IPS-20b (cell line): ENCODE measurements around the gene SLC6A19.

Source experiments
- H3K27ac ChIP-seq: one replicate; pipeline ENCODE4 v1.5.1; 2013; ENCODE audit warnings: low read length
- H3K27me3 ChIP-seq: 2 replicates; pipeline ENCODE4 v1.6.1; 2013; ENCODE audit warnings: mild to moderate bottlenecking, low read length, inconsistent platforms; ENCODE audit not compliant: insufficient read depth
- H3K36me3 ChIP-seq: 2 replicates; pipeline ENCODE4 v1.6.1; 2013; ENCODE audit warnings: low read depth, mild to moderate bottlenecking, inconsistent platforms, low read length, moderate library complexity; ENCODE audit not compliant: insufficient read depth
- H3K4me1 ChIP-seq: 2 replicates; pipeline ENCODE4 v1.6.1; 2013; ENCODE audit warnings: mild to moderate bottlenecking, control low read depth, inconsistent platforms, low read length, moderate library complexity; ENCODE audit not compliant: insufficient read depth
- H3K4me3 ChIP-seq: 2 replicates; pipeline ENCODE4 v1.5.1; 2013; ENCODE audit warnings: mild to moderate bottlenecking, low read length, inconsistent platforms
- H3K9ac ChIP-seq: 2 replicates; pipeline ENCODE4 v1.6.1; 2013; ENCODE audit warnings: low read depth, mild to moderate bottlenecking, inconsistent platforms, low read length, moderate library complexity
- H3K9me3 ChIP-seq: 2 replicates; pipeline ENCODE4 v1.6.1; 2013; ENCODE audit warnings: mild to moderate bottlenecking, low read depth, low read length, inconsistent platforms; ENCODE audit not compliant: insufficient read depth

SLC6A19 gene

GRCh38 chr5:1183424-1184162 is 17.8 kb upstream of the SLC6A19 start:
- Histone ChIP-seq H3K27ac (no peak overlapping the region), H3K9ac (no peak overlapping the region), H3K4me1 (no peaks in the 10 kb centered on the region), H3K27me3 (no peaks in the 10 kb centered on the region), H3K36me3 (no peaks in the 10 kb centered on the region), H3K4me3 (no peak overlapping the region), H3K9me3 (no peaks in the 10 kb centered on the region)

GRCh38 chr5:1184163-1184470 is 17.3 kb upstream of the SLC6A19 start:
- Histone ChIP-seq H3K9ac (no peak overlapping the region), H3K9me3 (no peaks in the 10 kb centered on the region), H3K4me3 (no peak overlapping the region), H3K27me3 (no peaks in the 10 kb centered on the region), H3K4me1 (no peaks in the 10 kb centered on the region), H3K27ac (no peak overlapping the region), H3K36me3 (no peaks in the 10 kb centered on the region)

DNA sequence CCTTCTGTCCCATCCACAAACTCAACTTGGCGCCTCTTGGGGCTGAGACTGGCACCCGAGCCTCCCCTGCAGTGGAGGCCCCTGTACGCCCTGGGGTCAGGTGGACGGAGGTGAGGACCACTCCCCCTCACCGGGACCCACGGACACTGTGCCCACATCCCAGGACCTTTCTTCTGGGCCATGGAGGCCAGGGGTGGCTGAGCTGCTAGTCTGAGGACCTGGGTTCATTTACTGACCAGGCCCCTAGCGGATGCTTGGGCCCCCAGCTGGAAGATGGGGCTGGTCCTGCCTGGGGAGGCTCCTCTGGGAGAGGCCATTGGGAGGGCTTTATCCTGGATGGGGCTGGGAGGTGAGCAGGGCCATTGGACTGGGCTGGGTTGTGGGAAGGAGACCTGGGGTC is 16.9 kb upstream of the SLC6A19 start:
- Histone ChIP-seq H3K4me1 (no peaks in the 10 kb centered on the region), H3K4me3 (no peak overlapping the region), H3K27me3 (no peaks in the 10 kb centered on the region), H3K9me3 (no peaks in the 10 kb centered on the region), H3K27ac (no peak overlapping the region), H3K36me3 (no peaks in the 10 kb centered on the region), H3K9ac (no peak overlapping the region)

DNA sequence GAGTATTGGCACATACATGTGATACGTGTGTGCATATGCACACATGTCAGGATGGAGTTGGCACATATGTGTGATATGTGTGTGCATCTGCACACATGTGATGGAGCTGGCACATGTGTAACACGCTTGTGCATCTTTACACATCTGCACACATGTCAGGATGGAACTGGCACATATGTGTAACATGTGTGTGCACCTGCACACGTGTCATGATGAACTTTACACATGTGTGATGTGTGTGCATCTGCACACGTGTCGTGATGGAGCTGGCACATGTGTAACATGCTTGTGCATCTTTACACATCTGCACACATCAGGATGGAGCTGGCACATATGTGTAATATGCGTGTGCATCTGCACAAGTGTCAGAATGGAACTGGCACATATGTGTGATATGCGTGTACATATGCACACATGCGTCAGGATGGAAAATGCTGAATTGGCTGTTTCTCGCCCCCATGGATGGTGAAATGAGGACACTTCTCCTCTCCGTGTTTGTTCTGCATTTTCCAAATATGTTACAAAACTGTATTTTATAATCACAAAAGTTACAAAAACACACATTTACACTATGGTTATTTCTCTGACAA is 16.3 kb upstream of the SLC6A19 start:
- Histone ChIP-seq H3K9me3 (no peaks in the 10 kb centered on the region), H3K4me3 (no peak overlapping the region), H3K27ac (no peak overlapping the region), H3K4me1 (no peaks in the 10 kb centered on the region), H3K27me3 (no peaks in the 10 kb centered on the region), H3K36me3 (no peaks in the 10 kb centered on the region), H3K9ac (no peak overlapping the region)

- Histone ChIP-seq H3K9me3 (no peaks in the 10 kb centered on the region), H3K27me3 (no peaks in the 10 kb centered on the region), H3K27ac (no peak overlapping the region), H3K9ac (no peak overlapping the region), H3K4me1 (no peaks in the 10 kb centered on the region), H3K36me3 (no peaks in the 10 kb centered on the region), H3K4me3 (no peak overlapping the region)
Measured at GRCh38 chr5:1185629-1186350, 15.6 kb upstream of the SLC6A19 start.

GRCh38 chr5:1186351-1187233 is 14.8 kb upstream of the SLC6A19 start:
- Histone ChIP-seq H3K27ac (no peak overlapping the region), H3K9ac (no peak overlapping the region), H3K36me3 (no peaks in the 10 kb centered on the region), H3K27me3 (no peaks in the 10 kb centered on the region), H3K9me3 (no peaks in the 10 kb centered on the region), H3K4me3 (no peak overlapping the region), H3K4me1 (no peaks in the 10 kb centered on the region)

DNA sequence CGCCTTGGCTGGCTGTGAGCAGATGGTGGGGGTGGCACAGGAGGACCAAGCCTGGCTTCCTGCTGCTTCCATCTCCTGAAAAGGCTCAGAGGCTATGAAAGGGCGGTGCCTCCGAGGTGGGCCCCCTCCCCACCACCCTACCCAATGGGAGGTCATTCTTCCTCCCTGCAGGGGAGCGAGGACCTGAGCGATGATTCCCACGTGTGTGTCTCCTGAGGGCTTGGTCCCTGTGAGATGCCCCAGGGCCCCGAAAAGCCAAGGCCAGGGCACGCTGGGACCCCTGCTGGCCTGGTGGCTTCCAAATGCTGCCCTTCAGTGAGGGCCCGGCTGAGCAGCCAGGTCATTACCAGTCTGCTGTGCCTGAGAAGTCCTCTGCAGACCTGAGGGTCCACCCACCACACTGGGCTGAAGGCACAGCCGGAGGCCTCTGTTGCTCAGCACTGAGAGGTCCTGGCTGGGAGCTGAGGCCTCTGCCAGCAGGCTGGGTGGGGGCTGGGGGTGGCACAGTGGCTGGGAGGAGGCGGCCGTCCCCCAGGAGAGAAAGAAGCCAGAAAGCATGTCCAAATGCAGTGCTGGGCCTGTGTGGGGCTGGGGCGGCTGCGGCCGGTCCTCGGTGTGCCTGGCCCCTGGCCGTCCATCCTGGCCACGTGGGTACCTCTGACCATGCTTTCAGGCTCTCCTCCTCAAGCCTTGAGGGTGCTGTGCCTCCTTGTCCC is 14.0 kb upstream of the SLC6A19 start:
- Histone ChIP-seq H3K27me3 (peaks cover 5% of the 10 kb centered on the region; the same call in 1 of the 2 replicates), H3K4me3 (no peak overlapping the region), H3K9me3 (no peaks in the 10 kb centered on the region), H3K9ac (no peak overlapping the region), H3K36me3 (no peaks in the 10 kb centered on the region), H3K4me1 (no peaks in the 10 kb centered on the region), H3K27ac (no peak overlapping the region)

- no peak overlapping the region for H3K9ac ChIP-seq
- no peaks in the 10 kb centered on the region for H3K36me3 ChIP-seq
- H3K9me3 ChIP-seq, result no peaks in the 10 kb centered on the region
- H3K27ac ChIP-seq, result no peak overlapping the region
- peaks cover 5% of the 10 kb centered on the region; the same call in 1 of the 2 replicates for H3K27me3 ChIP-seq
- no peaks in the 10 kb centered on the region for H3K4me1 ChIP-seq
- no peak overlapping the region for H3K4me3 ChIP-seq
Measured at GRCh38 chr5:1187950-1188334, 13.5 kb upstream of the SLC6A19 start.

DNA sequence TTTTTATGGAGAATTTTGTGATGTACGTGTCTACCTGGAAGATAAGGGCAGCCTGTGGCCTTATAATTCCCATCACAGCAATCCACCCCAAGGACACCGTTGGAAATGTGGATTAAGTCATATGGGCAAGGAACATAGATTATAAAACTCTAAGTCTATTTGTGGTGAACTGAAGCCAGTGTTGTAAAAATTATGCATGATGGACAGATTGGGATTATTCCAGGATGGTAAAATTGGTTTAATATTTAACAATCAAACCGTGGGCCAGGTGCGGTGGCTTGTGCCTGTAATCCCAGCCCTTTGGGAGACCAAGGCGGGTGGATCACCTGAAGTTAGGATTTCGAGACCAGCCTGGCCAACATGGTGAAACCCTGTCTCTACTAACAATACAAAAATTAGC is 12.9 kb upstream of the SLC6A19 start:
- no peaks in the 10 kb centered on the region for H3K36me3 ChIP-seq
- peaks cover 7% of the 10 kb centered on the region; the same call in 1 of the 2 replicates for H3K27me3 ChIP-seq

DNA sequence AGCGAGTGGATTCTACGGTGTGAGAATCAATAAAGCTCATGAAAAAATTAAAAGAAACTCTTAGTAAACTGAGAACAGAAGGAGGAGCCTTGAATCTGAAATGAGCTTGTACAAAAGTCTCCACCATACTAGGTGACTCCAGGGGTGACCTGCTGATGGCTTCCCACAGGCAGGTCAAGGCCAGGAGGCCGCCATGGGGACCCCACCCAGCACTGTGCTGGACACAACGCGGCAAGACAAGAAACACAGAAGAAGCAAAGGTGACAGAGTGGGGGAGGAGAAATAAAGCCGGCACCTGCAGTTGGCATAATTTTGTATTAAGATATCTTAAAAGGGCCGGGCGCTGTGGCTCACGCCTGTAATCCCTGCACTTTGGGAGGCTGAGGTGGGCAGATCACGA is 12.1 kb upstream of the SLC6A19 start:
- no peak overlapping the region for H3K4me3 ChIP-seq
- no peaks in the 10 kb centered on the region for H3K36me3 ChIP-seq
- no peaks in the 10 kb centered on the region for H3K4me1 ChIP-seq
- H3K27ac ChIP-seq, result no peak overlapping the region
- peaks cover 7% of the 10 kb centered on the region; the same call in 1 of the 2 replicates for H3K27me3 ChIP-seq
- no peaks in the 10 kb centered on the region for H3K9me3 ChIP-seq
- H3K9ac ChIP-seq, result no peak overlapping the region

More for the DNA sequence above, 12.9 kb upstream of the SLC6A19 start:
- H3K4me3 ChIP-seq, result no peak overlapping the region
- H3K27ac ChIP-seq, result no peak overlapping the region
- no peaks in the 10 kb centered on the region for H3K4me1 ChIP-seq
- H3K9ac ChIP-seq, result no peak overlapping the region
- H3K9me3 ChIP-seq, result no peaks in the 10 kb centered on the region

- no peaks in the 10 kb centered on the region for H3K36me3 ChIP-seq
- no peak overlapping the region for H3K9ac ChIP-seq
- H3K27me3 ChIP-seq, result peaks cover 7% of the 10 kb centered on the region; the same call in 1 of the 2 replicates
- H3K4me1 ChIP-seq, result no peaks in the 10 kb centered on the region
- no peak overlapping the region for H3K4me3 ChIP-seq
- H3K9me3 ChIP-seq, result no peaks in the 10 kb centered on the region
- no peak overlapping the region for H3K27ac ChIP-seq
Measured at GRCh38 chr5:1190278-1190677, 11.1 kb upstream of the SLC6A19 start.
